SK-N-SH (cell line): ENCODE data around the gene CD2AP. TPM values are rescaled to one million over a fixed set of nuclear protein-coding genes. Genes with fewer than 3 reads are reported as not detected.

Experiments used
- CTCF ChIA-PET: fragments of 300-600, 350-600 bp; formaldehyde crosslinking; extraction: SDS; loops from one replicate; lab custom pipeline; 2021; lab: Yijun Ruan, JAX
- POLR2A ChIA-PET: fragments of 350-600 bp; sonication (Branson Sonifier 250); formaldehyde crosslinking; extraction: SDS; loops from one replicate; lab custom pipeline; 2020; ENCODE audit warnings: antibody characterized with exemption, inconsistent platforms; lab: Yijun Ruan, JAX
- DNase-seq: peaks from one replicate; pipeline ENCODE4 v3.0.0; 2012
- H2AFZ ChIP-seq: fragments of 200-600 bp; sonication (generic); 2 replicates; pipeline ENCODE4 v1.8.1; 2016; ENCODE audit warnings: antibody characterized with exemption, mild to moderate bottlenecking, low read depth
- H3F3A ChIP-seq: fragments of 200-600 bp; sonication (generic); replicated peaks from 2 replicates; pipeline ENCODE3; 2016; ENCODE audit warnings: antibody characterized with exemption, mild to moderate bottlenecking; ENCODE audit not compliant: insufficient read depth
- H3K27ac ChIP-seq, 2 experiments: fragments of 200-500 bp in 1 of 2; fragments of 200-600 bp in 1 of 2; sonication (Bioruptor generic) in 1 of 2; sonication (generic), shearing (Covaris generic) in 1 of 2; 2 replicates each; pipeline versions ENCODE4 v1.5.1 to v1.6.1; 2014 to 2016; ENCODE audit warnings: low read depth in 2 of 2, inconsistent platforms in 1 of 2, low read length in 1 of 2, mild to moderate bottlenecking in 1 of 2, mixed read lengths in 1 of 2
- H3K27me3 ChIP-seq: fragments of 200-600 bp; sonication (generic), shearing (Covaris generic); 2 replicates; pipeline ENCODE4 v1.6.1; 2016; ENCODE audit warnings: mixed run types; ENCODE audit not compliant: insufficient read depth
- H3K36me3 ChIP-seq, 2 experiments: fragments of 200-500 bp in 1 of 2; fragments of 200-600 bp in 1 of 2; sonication (Bioruptor generic) in 1 of 2; sonication (generic) in 1 of 2; replicated peaks in 1 of 2; 2 replicates each; pipeline versions ENCODE3 to v1.5.1; 2014 to 2016; ENCODE audit warnings: low read length in 1 of 2, mild to moderate bottlenecking in 1 of 2; ENCODE audit not compliant: insufficient read depth in 2 of 2, control insufficient read depth in 1 of 2
- H3K4me1 ChIP-seq, 2 experiments: fragments of 200-500 bp in 1 of 2; fragments of 200-600 bp in 1 of 2; sonication (Bioruptor generic) in 1 of 2; sonication (generic), shearing (Covaris generic) in 1 of 2; 2 replicates each; pipeline versions ENCODE4 v1.5.1 to v1.6.1; 2014 to 2016; ENCODE audit warnings: low read depth in 1 of 2, low read length in 1 of 2, mixed run types in 1 of 2; ENCODE audit not compliant: insufficient read depth in 2 of 2, control insufficient read depth in 1 of 2
- H3K4me2 ChIP-seq: fragments of 200-600 bp; sonication (generic), shearing (Covaris generic); 2 replicates; pipeline ENCODE4 v1.6.1; 2017; ENCODE audit warnings: mixed run types
- H3K4me3 ChIP-seq, 2 experiments: fragments of 200-500 bp in 1 of 2; fragments of 200-600 bp in 1 of 2; sonication (Bioruptor generic) in 1 of 2; sonication (generic), shearing (Covaris generic) in 1 of 2; 2 replicates each; pipeline versions ENCODE4 v1.5.1 to v1.8.1; 2014 to 2016; ENCODE audit warnings: low read depth in 2 of 2, inconsistent platforms in 1 of 2, low read length in 1 of 2, mild to moderate bottlenecking in 1 of 2, mixed read lengths in 1 of 2, moderate library complexity in 1 of 2
- H3K79me2 ChIP-seq: fragments of 200-600 bp; sonication (generic); 2 replicates; pipeline ENCODE4 v1.8.1; 2017; ENCODE audit warnings: mild to moderate bottlenecking; ENCODE audit not compliant: insufficient read depth
- H3K9ac ChIP-seq: fragments of 200-600 bp; sonication (generic); 2 replicates; pipeline ENCODE4 v1.6.1; 2017; ENCODE audit warnings: mixed run types
- H3K9me2 ChIP-seq: fragments of 200-600 bp; sonication (generic); 2 replicates; pipeline ENCODE4 v1.6.1; 2017; ENCODE audit warnings: mixed run types
- H3K9me3 ChIP-seq: fragments of 200-600 bp; sonication (generic); 2 replicates; pipeline ENCODE4 v1.6.1; 2017; ENCODE audit warnings: mixed run types, mild to moderate bottlenecking, moderate library complexity
- H4K20me1 ChIP-seq: fragments of 200-600 bp; sonication (generic); 2 replicates; pipeline ENCODE4 v1.6.1; 2017; ENCODE audit warnings: mild to moderate bottlenecking, mixed run types; ENCODE audit not compliant: insufficient read depth
- EZH2phosphoT487 ChIP-seq: fragments of 200-600 bp; sonication (generic); IDR thresholded peaks from 2 replicates; pipeline ENCODE4 v1.6.1; 2017; ENCODE audit warnings: low read depth, mixed run types, mild to moderate bottlenecking, antibody characterized with exemption, moderate library complexity, borderline replicate concordance
- MEF2A ChIP-seq: IDR thresholded peaks from 2 replicates; pipeline ENCODE4 v1.4.0; 2012; ENCODE audit warnings: low read depth, borderline replicate concordance
- MXI1 ChIP-seq: IDR thresholded peaks from 2 replicates; pipeline ENCODE4 v1.6.1; 2012; ENCODE audit warnings: mild to moderate bottlenecking, low read depth, low read length, improper control_type of control experiment
- NFIC ChIP-seq: IDR thresholded peaks from 2 replicates; pipeline ENCODE4 v1.4.0; 2012; ENCODE audit warnings: borderline replicate concordance
- REST ChIP-seq: IDR thresholded peaks from 2 replicates; pipeline ENCODE4 v1.6.1; 2012; ENCODE audit warnings: mild to moderate bottlenecking, low read depth, low read length, moderate library complexity
- TAF1 ChIP-seq: IDR thresholded peaks from 2 replicates; pipeline ENCODE4 v1.6.1; 2012; ENCODE audit warnings: low read depth, mild to moderate bottlenecking, low read length, moderate library complexity, borderline replicate concordance
- WGBS: methylation state at CpG from one replicate; pipeline ENCODE4 v1.1.6; 2017; ENCODE audit warnings: low lambda C conversion rate; 5-methylcytosine and 5-hydroxymethylcytosine counted together
- polyA plus RNA-seq, 3 experiments: library from polyadenylated mRNA; depleted of rRNA; stranded (reverse); fragments of >200 nt; gene quantifications; 2 replicates each; pipeline ENCODE4 v1.2.3, GENCODE V29; 2012

Gene CD2AP
- polyA plus RNA-seq, 1 of the 3 experiments (the other 2 are of a cell fraction), result 1.6 TPM

- DNase-seq, result no peak
- Histone ChIP-seq H3K27ac (no peak overlapping the region), H3K4me3 (no peak overlapping the region), H3K9me3 (no peaks in the 10 kb centered on the region; the same call in 1 of the 2 replicates), H3K4me1 (peaks cover 5 to 11% of the 10 kb centered on the region in 2 experiments; a peak in 3 of 4 replicates), H3K9me2 (no peaks in the 10 kb centered on the region), H3K79me2 (peaks cover 78% of the 10 kb centered on the region), H4K20me1 (peaks cover 69% of the 10 kb centered on the region), H2AFZ (no peak overlapping the region), H3K36me3 (no peaks in the 10 kb centered on the region), H3K9ac (no peak overlapping the region), H3K27me3 (no peaks in the 10 kb centered on the region), H3K4me2 (0 out of 2 replicates have a peak overlapping the region, but pooled peaks have one; percentile 25), H3F3A (peaks cover 7% of the 10 kb centered on the region)
- CTCF ChIA-PET, result interaction anchor here (0.7 kb wide), 1 partner anchor 19 kb away, joined by 3 read pairs; no protein-coding TSS in a partner anchor
- TF ChIP-seq TAF1, result no peak
- POLR2A ChIA-PET, result no interaction called here
These were observed 5.9 kb downstream of the CD2AP start for GRCh38 chr6:47483516-47483852.

GRCh38 chr6:47483853-47484546 lies 6.4 kb downstream of the CD2AP start:
- ChIA-PET CTCF (interaction anchor here (0.7 kb wide), 1 partner anchor 18 kb away, joined by 3 read pairs; no protein-coding TSS in a partner anchor), POLR2A (no interaction called here)
- H3K36me3 ChIP-seq, result no peaks in the 10 kb centered on the region
- TF ChIP-seq MEF2A (no peak), EZH2phosphoT487 (no peak), TAF1 (no peak), MXI1 (no peak), NFIC (peak; percentile 36; the same call in 1 of the 2 replicates), REST (no peak)
- DNase-seq, result no peak
- no peak overlapping the region for H3K9ac ChIP-seq
- H3K4me2 ChIP-seq, result 0 out of 2 replicates have a peak overlapping the region, but pooled peaks have one; percentile 25
- peaks cover 78% of the 10 kb centered on the region for H3K79me2 ChIP-seq
- 56% methylated on average over 1 of the region's 1 CpG for WGBS
- no peak overlapping the region; a peak in 1 of 4 replicates for H3K27ac ChIP-seq
- peaks cover 5 to 11% of the 10 kb centered on the region in 2 experiments; a peak in 3 of 4 replicates for H3K4me1 ChIP-seq
- H4K20me1 ChIP-seq, result peaks cover 72% of the 10 kb centered on the region
- no peaks in the 10 kb centered on the region; the same call in 1 of the 2 replicates for H3K9me3 ChIP-seq
- no peak overlapping the region for H3K4me3 ChIP-seq
- no peak overlapping the region for H2AFZ ChIP-seq
- peaks cover 5% of the 10 kb centered on the region for H3F3A ChIP-seq
- no peaks in the 10 kb centered on the region for H3K9me2 ChIP-seq
- no peaks in the 10 kb centered on the region for H3K27me3 ChIP-seq
